ENCODE measurements around the gene ARF1.
A peak's percentile ranks its signal among the peaks of the same experiment; 100 is the strongest.

The ARF1 gene

DNA sequence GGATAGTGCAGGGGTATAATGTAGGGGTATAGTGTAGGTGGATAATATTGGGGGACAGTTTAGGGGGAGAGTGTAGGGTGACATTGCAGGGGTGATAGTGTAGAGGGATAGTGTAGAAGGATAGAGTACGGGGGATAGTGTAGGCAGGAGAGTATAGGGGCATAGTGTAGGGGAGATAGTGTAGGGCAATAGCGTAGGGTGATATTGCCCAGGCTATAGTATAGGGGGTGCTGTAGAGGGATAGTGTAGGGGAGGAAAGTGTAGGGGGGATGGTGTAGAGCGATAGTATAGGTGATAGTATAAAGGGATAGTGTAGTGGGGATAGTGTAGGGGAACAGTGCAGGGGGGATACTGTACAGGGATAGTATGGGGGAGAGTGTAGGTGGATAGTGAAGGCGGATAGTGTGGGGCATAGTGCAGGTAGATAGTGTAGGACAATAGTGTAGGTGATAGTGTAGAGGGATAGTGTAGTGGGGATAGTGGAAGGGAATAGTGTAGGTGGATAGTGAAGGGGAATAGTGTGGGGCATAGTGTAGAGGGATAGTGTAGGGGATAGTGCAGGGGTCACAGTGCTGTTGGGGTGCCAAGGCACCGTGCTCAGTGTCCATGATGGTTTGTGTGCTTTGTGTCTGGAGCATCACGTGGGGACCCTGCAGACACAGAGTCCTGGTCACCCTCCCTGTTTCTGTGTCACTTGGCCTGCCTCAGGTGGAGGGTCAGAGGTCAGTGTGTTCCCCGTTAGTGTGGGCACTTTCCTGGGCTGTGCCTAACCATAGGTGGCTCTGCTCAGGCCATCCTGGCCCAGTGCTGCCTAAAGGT lies 10.5 kb upstream of the ARF1 start:
- DNase-seq = no peak

DNA sequence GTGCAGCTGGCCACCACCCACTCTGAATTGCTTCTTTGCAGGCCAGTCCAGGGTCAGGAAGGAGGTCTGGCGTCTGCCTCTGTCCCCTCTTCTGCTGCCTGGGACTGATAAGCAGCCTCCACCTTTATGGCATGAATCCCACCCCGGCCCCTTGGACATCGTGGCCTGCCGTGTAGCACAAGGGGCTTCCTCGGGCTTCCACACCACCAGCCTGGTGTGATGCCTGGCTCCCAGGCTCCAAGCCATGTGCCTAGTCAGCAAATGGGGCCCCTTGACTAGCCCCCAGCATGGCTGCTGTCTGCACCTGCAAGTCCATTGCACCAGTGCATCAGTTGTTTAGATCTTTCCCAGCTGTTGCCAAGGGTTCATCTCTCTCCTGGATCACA lies 9.9 kb upstream of the ARF1 start:
- no peak for DNase-seq

DNA sequence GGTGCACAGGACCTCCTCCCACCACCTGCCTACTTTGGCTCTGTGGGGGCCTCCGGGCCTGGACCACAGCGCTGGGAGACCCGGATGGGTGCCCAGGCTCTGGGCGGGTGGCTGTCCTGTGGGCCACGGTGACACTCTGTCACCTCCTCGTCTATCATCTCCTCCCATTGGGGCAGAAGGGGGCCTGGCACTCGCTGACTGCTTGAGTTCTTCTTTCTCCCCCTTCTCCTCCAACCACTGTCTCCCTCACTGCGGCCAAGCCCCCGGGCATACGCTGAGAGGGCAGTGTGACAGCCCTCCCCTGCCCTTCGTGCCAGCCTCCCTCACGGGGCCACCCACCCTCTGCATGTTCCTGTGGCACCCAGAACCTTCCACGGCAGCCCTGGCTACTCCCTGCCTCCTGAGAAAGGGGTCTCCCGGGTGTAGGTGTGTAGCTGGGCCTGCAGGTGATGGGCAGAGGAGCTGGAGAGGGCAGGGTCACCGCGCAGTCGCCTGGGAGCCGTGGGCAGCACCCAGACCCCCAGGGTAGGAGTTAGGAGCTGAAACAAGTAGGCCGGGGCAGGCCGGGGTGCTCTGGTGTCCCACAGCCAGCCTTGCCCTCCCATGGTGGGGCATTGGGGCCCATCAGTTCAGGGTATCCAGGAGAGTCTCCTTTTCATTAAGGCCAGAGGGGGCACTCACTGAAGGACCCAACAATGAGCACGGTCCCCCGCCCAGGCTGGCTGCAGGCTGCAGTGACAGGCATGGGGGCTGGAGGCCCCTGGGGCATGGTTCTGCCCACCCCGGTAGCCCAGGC lies 9.2 kb upstream of the ARF1 start:
- no peak for DNase-seq

DNA sequence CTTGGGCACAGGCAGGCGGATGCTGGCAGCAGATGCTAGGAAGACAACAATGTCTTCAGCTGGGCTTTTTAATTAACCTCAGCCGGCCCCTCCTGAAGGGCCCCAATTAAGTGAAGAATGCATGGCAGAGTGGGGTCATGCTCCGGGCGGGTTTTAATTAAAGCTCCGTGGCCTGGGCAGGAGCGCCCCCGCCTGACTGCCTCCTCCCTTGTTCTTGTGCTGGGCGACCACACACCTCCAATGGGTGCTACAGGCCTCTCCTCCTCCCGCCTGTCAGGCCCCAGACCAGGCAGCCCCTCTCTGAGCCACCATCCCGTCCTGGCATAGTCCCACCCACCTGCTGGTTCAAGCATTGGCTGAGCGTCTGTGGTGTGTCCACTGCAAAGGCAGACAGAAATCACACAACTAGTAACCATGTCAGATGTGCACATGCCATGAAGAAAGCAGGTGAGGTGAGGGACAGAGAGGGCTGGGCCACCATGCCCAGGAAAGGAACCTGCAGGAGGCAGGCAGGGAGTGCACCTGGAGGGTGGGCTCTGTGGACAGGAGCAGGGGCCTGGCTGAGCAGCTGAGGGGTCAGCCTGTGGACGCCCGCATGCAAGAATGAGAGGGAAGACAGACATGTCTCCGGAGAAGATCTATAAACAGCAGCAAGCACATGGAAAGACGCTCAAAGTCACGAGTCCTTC lies 8.5 kb upstream of the ARF1 start:
- DNase-seq = no peak

DNA sequence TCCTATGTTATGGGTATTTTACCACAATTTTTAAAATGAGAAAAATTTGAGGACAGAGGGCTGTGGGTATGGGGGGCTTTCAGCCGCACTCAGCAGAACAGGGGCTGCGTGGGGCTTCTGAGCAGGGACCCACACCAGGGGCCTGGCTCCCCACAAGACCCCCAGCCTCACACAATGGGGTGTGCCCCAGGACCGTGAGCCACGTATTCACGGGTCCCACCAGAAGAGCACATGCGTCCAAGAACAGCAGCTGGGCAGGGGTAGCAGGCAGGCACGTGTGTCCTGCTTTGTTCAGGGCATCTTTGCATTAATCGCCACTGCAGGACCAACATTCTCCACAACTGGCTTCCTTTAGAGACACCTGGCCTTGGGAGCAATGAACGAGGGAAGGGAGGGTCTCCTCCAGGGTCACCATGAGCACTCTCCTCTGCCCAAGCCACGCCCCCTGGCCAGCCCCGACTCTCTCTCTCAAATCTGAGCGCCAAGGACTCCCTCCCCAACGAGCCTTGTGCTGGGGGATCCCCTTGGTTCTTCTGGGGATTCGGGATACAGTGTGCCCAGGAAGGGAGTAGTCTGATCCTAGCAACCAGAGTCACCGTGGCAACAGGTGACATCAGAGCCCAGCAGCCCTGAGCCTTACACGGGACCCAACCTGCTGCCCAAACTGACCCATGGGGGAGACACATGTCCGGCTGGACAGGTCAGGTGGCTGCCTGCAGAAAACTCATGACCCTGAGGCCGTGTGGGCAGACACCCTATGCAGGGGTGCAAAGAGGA lies 7.4 kb upstream of the ARF1 start:
- DNase-seq = no peak

DNA sequence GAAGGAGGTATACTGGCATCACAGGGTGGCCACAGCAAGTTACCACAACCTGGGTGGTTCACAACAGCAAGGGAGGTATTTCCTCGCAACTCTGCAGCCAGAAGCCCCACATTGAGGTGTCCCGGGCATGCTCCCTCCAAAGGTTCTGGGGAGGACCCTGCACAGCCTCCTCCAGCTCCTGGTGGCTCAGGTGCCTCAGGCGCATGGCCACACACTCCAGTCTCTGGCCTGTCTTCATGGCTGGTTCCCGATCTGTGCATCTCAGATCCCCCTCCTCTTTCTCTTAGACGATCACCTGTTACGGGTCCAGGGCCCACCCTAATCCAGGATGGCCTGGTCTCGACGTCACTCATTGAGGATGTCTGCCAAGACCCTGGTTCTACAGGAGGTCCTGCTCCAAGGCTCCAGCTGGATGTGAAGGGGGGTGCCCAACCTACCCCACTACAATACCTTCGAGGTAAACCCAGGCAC lies 6.7 kb upstream of the ARF1 start:
- DNase-seq = no peak

DNA sequence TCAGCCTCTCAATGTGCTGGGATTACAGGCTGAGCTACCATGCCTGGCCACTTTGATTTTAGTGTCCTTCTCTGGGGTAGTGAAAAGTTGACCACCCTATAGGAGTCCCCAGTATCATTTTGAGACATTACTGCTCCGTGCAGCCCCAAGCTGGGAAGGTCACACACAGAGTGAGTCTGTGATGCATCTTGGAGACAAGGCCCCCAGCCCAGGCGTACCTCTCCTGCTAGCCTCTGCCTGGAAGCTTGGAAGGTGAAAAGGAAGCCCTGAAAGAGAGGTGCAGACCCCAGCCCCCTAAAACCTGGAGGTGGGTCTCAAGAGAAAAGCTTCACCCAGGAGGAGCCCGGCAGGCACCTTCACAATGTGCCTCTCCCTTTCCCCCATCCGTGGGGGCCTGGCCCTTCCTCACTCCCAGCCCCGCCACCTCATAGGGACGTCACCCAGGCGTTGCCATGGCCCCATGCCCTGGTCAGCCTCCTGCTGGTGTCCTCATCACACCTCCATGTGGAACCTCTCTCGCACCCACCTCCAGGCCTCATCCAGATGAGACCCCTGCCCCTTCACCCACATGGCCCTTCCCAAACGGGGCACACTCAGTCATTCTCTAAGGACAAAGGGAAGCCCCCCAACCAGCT lies 5.6 kb upstream of the ARF1 start:
- DNase-seq = no peak

DNA sequence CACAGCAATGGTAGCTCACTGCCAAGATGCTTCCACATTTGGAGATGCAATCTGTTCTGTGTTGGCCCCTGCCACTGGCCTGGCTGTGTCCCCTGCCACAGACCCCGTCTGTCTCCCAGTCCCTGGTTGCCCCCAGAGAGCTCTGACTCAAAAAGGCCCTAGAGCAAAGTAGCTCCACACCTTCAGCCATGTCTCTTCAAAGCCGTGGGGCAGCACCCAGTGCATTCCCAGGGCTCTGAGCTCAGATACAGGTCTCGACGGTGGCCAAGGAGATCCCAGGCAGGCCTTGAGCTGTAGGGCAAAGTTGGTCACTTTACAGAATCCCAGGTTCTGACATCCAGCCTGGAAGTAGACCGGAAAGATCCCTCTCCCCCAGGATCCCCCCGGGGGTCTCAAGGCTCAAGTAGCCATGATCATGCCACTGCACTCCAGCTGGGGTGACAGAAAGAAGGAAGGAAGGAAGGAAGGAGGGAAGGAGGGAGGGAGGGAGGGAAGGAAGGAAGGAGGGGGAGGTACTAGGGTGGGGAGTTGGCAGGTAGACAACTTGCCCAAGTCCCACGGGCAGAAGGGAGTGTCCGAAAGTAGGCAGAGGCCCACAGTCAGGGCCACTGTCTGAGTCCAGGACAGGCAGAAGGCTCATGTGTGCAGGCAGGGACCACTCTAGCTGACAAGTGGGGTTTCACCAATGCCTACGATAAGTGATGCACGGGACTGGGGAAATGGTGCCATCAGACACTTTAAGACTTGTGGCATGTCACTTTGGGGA lies 4.8 kb upstream of the ARF1 start:
- no peak for DNase-seq

DNA sequence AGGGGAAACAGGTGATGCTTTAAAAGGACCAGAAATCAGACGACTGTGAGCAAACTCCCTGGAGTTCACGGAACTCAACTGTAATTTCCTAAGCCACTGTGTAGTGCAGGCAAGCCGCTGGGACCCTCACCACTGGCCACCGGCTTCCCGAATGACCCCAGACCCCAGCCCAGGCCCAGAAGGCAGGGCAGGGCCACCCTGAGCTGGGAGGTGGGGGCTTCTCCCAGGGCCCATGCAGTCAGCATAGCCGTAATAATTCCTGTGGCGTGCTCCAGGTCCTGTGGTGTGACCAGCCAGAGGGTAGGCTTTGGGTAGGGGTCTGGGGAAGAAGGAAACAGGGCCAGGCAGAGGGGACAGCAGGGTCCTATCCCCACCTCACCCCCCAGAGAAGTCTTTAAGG lies 3.5 kb upstream of the ARF1 start:
- no peak for DNase-seq

DNA sequence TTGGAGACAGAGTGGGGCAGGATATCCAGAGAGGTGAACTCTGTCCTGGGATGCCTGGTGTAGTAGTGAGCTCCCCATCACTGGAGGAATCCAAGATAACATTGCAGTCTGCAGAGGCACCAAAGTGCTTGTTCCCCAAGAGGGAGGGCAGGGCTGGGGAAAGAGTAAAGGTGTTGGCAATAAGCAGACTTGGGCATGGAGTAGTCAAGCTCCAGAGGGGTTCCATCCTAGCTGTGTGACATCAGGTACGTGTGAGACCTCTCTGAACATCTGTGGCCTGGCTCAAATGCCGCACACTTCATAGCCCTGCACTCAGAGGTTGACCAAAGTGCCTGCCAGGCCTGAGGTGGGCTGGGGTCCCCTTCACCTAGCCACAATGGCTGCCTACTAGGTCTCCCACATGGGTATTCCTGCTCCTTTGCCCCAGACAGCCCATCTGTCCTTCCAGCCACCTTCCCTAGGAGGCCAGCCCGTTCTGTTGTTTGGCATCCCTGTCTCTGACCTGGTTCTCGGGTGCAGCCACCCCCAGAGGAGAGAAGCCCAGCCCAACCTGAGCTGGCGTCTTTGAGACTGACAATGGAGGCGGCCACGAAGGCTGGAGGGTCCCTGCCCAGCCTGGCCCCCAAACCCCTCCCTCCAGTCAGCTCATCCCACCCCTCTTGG lies 2.8 kb upstream of the ARF1 start:
- no peak for DNase-seq

DNA sequence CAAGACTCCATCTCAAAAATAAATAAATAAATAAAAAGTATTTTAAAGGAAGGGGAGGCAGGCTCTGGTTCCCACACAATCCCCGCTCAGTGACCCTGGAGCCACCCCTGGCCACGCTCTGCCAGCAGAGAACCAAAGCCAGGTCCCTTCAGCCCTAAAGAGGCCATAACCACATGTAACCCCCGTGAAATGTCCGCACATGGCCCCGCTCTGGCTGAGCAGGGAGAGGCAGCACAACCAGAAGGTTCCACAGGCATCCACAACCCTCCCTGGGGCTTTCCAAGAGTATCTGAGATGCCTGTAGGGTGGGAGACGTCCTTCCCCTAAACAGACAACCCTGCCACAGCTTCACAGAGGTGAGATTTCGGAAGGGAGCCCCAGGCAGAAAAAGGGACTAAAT lies 1.4 kb upstream of the ARF1 start:
- no peak for DNase-seq

DNA sequence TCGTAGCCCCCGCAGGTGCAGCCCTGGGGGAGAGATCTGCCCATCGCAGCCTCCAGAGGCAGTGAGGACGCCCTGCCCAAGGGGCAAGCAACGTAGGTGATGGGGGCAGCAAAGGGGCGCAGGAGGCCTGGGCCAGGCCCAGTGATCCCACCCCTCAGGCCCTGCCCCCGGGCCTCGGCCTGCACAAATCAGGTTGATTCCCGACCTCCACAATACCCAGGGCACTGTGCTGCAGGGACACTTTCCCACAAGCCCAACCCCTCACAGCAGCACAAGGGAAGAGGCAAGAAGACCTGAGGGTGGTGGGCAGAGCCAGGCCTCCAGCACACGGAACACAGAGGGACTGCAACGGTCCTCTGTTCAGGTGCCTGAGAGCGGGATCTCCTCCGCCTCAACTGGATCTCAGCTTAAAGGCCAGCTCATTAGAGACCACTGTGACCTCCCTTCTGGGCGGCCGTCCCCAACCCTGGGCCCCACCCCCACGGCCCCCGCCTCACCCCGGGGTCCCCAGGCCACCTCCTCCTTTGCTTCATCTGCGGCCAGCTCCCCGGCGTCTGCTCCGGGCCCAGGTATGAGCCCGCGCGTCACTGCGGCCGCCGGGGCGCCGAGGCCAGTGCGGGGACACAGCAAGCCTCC lies 812 bp upstream of the ARF1 start:
- no peak for DNase-seq

DNA sequence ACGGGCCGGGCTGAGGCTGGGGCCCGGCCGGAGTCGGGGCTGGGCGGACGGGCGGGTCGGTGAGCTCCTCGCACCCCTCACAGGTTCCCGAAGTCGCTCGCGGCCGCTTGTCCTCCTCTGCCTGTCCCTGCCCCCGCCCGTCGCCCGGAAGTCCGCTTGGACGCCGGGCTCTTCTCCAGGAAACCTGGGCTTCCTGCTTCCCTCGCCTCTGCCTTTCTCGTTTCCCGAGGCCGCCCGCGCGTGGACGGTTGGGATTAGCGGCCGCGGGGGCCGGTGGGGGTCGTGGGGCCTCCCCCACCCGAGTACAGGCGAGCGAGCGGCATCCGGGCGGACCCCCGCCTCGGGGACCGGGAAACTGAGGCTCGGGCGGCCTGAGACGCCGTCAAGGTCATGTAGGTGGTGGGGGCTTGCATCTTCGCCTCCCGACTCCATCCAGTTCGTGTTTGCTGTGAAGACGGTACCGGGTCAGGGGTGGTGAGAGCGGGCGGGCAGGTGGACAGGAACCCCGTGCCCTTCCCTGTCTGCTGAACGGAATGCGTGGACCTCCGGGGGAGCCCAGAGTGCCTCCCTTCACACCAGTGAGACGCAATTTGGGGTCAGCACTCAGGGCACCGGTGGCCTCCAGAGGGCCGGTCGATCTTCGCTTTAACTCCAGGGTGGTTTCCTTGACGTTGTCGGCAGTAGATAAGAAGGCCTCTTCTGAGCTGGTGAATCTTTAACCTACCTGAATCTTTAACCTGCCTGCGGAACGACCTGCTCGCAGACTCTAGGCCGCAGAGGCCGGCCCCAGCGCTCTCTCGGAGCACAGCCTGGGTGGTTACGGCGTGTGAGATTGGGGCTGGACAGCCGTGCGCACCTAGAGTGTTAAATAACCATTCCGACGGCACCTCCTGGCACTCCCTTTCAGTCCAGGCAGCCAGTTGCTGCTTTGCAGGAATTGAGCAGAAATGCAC lies 686 bp downstream of the ARF1 start:
- no peak for DNase-seq

DNA sequence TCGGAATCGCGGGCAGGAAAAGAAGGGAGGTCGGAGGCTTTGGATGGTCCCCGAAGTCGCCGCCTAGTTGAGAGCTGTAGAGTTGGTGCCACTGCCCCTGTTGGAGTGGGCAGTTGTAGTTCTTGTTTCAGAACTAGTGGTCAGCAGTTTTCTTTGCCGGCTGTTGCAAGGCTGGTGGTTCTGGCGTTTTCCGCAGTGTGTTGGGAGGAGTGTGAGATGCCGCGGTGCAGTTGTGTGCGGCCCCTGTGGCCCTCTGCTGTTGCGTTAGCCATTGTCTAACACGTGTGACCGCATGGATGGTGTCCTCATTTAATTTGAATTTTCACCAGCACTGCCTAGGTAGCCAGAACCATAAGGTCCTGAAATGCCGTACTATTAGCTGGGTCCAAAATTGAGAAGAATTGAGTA lies 1.4 kb downstream of the ARF1 start:
- no peak for DNase-seq

DNA sequence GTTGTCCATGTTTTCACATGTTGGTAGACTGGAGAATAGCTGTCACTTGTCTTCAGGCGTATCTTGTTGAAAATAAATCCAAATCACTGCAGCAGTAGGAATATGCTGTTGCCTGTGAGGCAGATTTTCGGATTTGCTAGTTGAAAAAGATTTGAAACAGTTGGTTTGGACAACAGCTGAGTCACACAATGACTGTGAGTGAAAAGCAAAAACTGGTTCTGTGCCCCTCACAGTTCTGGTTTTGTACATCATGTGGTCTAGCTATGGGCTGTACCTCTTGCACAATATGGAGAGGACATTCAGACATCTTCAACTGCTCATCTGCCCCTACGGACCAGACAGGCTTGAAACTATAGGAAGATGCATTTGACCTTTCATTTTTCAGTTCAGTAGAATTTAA lies 1.8 kb downstream of the ARF1 start:
- DNase-seq = peak; percentile 56

DNA sequence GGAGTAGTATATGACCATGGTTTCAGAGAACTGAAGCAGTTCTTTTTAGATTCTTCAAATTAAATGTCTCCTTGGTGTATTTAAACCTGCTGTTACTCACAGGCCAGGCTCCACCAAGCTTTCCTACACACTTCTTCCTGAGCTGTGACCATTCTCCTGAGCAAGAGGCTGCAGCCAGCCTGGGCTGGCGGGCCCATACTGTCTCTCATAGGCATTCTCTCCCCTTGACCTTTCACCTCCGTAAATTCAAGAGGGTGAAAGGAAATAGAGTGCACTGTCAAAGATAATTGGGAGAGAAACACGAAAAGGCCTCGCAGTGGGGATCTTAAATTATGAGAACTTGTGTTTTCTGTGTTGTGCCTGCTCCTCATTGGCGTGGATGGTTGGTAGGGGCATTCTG lies 2.3 kb downstream of the ARF1 start:
- DNase-seq = no peak

DNA sequence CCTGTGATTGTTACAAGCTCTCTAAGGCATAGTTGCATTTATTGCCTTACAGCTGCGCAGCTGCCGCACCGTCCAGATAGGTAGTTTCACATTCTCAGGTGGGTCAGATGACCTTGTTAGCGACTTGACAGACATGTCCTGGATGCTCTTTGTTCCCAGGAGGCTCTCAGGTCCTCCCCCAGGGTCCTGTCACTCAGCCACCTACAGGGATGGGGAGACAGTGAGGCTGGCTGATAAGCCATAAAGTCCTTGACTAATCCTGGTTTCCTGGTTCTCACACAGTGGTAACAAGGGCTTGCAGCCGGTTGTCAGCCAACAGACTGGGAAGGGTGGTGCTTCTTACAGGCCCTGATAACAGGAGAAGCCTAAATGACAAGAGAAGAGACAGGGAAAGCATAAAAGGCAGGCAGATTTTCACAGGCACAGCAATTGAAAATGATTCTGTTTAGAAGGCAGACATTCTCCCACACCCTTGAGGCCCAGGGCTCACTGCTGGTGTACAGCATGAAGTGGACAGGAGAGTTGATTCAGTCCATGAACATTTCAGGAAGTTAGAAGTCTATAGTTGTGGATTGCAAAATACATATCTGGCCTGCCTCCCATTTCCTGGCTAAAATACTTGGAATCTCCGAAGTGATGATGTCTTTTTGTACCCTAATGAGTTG lies 2.9 kb downstream of the ARF1 start:
- DNase-seq = no peak

DNA sequence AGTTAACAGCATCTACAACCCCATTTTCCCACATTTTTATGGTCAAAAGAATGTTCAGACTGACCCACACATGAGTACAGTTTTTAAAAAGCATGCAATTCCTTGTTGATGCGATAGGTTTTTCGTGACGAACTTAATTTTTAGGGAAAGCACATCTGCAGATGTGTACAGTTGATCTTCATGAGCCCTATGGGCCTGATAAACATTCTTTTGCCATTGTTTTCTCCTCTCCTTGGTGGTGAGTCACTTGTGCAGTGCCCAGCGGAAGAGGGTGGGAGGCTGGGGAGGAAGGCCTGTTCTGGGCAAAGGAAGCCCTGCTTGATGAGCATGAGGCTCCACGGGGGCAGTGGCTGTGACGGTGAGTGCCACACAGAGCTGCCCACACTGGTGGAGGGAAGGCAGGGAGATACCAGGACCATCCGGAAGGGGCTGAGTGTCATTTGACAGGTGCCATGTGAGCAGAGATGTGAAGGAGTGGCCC lies 5.3 kb downstream of the ARF1 start:
- no peak for DNase-seq
